Putamen (tissue), 1 donor: ENCODE data around the gene KIAA0753.
"Not testable (repeated sequence)": the region's sequence is repeated elsewhere in the genome, so short reads cannot be mapped to it uniquely, and the experiment has no call there.

Experiments
- DNase-seq: peaks from one replicate; pipeline ENCODE4 v3.0.0-alpha.2; 2016; ENCODE audit warnings: low spot score

KIAA0753 gene

GRCh38 chr17:6668727-6669425 is 28.4 kb upstream of the KIAA0753 start:
- no peak for DNase-seq

- no peak for DNase-seq
Observed at GRCh38 chr17:6668219-6668618, 27.7 kb upstream of the KIAA0753 start.

DNA sequence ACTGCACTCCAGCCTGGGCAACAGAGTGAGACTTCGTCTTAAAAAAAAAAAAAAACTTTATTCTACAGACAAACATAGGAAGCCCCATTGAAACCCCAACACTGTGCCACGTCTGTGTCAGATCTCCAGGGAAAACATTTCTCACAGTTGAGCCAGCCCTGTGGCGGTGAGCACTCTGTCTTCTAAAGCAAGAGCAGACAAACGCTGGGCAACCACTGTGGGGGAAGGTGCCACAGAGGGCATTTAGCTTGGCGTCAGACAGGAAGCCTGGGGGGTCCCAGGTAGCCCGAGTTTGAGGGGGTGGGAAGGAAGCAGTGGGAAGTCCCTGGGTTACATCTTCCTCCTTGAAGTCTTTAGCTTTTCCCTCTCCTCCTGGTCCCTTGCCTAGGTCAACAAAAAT is 27.0 kb upstream of the KIAA0753 start:
- DNase-seq, result no peak

GRCh38 chr17:6666557-6666956 is 26.0 kb upstream of the KIAA0753 start:
- no peak for DNase-seq

DNA sequence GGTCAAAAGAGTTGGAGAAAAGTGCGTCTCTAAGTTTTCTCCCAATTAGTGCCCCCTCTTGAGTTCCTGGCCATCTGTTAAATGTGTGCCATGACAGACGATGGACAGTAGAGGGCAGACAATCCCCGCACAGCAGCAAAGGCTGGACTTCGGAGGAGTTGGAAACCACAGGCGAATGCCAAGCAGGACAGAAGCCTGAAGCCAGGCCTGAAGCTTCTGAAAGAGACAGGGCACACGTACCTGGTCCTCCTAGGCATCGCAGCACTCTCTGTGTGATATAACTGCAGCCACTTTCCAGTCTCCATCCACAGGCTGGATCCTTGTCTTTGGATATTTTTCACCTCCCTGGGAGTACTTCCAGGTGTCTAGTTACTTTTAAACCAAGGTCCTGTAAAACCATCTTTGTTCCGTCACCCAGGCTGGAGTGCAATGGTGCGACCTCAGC is 25.6 kb upstream of the KIAA0753 start:
- peak; percentile 70 for DNase-seq

GRCh38 chr17:6663200-6663599 is 22.7 kb upstream of the KIAA0753 start:
- not testable (repeated sequence) for DNase-seq

- DNase-seq, result no peak
Observed at GRCh38 chr17:6661464-6661848, 20.9 kb upstream of the KIAA0753 start.

GRCh38 chr17:6660805-6661463 is 20.4 kb upstream of the KIAA0753 start:
- no peak for DNase-seq

GRCh38 chr17:6660101-6660500 is 19.6 kb upstream of the KIAA0753 start:
- no peak for DNase-seq

DNA sequence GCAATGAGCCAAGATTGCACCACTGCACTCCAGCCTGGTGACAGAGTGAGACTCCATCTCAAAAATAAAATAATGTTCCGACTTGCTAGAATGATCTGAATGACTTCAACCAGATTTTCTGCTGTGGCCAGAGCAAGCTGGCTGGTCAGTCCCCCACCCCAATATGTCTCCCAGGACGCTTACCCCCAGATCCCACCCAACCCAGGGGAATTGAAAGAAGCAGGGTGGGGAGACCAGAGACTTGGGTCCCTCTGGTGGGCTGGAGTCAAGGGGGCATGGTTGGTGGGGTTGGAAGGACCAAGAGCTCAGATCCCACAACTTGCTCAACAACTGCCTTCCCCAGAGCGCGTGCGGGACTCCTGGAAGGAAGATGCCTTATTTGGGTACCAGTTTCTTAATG is 17.9 kb upstream of the KIAA0753 start:
- DNase-seq, result not testable (repeated sequence)

DNA sequence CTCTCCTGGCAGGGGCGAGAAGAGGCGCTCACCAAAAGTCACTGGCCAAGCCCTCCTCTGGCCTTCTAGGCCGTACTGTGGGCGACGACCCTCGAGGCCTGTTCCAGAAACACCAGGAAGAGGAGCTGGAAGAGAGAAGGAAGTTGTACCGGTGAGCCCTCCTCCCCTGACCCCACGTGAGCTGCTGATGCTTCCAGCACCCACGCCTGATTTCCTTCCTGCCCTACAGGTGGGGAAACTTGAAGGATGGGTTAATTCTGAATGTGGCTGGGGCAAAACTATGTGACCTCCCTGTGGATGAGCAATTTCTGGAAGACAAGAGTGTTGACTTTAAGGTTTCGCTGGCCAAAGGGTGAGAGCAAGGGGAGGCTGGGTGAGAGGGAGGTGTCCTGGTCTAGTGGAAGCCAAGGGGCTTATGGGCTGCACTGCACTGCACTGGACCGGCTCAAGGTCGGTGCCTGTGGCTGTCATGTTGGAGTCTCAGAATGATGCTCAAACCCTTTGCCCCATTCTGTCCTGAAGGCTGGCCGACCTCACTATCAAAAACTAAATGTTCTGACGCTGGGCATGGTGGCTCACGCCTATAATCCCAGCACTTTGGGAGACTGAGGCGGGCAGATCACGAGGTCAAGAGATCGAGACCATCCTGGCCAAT is 17.2 kb upstream of the KIAA0753 start:
- no peak for DNase-seq

DNA sequence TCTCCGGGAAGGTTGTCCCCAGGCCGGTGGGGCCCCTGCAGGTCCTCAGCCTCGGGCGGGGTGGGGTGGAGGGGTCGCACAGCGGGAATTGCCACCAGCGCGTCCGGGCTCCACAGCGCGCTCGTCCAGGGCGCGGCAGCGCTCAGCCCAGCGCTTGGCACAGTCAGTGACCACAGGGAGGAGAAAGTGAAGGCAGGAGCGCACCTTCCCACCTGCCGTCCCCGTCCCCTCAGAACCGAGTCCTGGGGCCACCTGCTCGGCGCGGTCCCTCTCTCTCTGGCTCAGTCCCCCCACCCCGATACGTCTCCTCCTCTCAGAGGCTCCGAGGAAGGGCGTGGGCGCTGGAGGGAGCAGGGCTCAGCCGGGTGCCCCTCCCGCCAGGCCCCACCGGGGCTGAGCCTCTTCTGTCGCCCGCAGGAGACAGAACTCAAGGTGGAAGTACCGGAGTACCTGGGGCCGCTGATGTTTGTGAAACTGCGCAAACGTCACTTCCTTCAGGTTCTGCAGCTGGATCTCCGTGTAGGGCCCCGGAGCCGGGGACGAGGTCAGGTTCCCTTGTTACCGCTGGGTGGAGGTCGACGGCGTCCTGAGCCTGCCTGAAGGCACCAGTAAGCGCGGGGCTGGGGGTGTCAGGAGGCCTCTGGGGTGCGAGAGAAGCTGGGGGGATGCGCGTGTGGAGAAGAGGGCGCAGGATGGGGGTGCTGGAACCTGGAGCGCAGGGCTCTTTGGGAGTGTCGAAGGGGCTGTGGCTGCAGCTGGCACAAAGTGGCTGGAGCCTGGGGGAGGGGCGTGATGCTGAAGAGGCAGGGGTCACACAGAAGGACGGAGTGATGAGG is 16.5 kb upstream of the KIAA0753 start:
- not testable (repeated sequence) for DNase-seq

DNA sequence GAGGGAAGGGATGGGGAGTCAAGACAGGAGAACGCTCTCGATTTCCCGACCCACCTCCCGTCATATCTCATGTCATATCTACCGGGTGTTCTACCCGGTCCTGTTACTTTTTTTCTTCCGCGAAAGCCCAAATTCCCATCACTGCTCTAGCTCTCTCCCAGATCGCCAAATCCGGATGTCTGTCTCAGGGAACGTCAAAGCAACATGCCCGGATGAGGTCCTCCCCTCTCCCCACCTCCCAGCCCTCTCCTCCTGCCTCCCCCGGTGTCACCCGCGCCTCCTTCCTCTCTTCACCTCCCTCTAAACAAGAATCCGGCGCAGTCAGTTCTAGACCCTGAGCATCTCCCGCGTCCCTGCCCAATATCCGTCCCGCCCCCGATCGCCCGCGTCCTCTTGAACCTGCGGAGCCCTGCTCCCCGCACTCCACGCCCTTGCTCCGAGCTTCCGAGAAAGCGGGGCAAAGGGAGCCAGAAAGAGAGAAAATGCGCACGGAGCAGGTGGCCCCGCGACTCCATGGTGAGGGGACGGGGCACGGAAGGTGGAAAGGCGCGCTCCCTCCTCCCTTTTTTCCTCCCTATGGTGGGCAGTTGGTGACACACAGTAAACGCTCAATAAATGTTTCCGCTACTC is 15.3 kb upstream of the KIAA0753 start:
- not testable (repeated sequence) for DNase-seq

DNA sequence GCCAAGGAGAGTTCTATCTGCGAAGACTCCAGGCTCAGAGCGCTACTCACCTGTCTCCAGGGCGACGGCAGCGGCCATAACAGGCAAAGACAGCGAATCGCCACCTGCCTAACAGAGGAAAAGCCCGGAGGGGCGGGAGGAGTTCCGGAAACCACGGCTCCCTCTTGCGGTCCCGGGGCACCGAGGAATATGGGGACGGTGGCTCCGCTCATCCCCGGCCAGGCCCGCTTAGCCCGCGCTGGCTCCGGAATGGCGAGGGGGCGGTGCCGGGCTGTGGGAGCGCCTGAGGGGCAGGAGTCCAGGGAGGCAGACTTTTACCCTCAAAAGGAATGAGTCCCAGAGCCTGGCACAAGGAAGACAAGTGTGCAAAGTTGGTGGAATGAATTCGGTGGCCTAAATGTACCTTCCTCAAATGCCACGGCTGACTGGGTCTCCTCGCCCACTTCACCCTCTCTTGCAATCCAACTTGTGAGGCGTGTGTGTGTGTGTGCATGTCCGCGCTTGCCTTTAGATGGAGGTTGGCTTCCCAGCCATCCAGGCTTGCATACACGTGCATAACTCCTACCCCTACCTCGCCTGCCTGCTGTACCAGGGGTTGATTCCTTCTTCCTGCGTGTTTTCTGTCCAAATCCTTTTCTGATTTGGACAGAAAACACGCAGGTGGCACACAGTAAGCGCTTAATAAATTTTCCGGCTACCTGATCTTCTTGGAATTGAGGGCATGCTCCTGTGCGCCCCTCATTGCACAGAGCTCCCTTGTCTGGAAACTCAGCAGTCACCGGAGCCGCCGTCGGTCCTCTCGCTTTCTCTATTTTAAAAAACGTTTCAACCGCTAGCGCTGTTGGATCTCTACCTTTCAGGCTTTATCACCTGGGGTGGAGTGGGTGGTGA is 14.6 kb upstream of the KIAA0753 start:
- DNase-seq, result no peak

- DNase-seq, result no peak
Observed at GRCh38 chr17:6651919-6652452, 11.5 kb upstream of the KIAA0753 start.

- DNase-seq, result peak; percentile 88
Observed at GRCh38 chr17:6651354-6651918, 10.9 kb upstream of the KIAA0753 start, which contains the start of the genes C17orf100 and MED31. Gene C17orf100 (plus strand): TSS chr17:6651762. CDS start chr17:6651914, 152 bp downstream. Gene MED31 (minus strand): TSS chr17:6651605. CDS start chr17:6651528, 77 bp downstream.

GRCh38 chr17:6648181-6648580 is 7.7 kb upstream of the KIAA0753 start:
- no peak for DNase-seq

DNA sequence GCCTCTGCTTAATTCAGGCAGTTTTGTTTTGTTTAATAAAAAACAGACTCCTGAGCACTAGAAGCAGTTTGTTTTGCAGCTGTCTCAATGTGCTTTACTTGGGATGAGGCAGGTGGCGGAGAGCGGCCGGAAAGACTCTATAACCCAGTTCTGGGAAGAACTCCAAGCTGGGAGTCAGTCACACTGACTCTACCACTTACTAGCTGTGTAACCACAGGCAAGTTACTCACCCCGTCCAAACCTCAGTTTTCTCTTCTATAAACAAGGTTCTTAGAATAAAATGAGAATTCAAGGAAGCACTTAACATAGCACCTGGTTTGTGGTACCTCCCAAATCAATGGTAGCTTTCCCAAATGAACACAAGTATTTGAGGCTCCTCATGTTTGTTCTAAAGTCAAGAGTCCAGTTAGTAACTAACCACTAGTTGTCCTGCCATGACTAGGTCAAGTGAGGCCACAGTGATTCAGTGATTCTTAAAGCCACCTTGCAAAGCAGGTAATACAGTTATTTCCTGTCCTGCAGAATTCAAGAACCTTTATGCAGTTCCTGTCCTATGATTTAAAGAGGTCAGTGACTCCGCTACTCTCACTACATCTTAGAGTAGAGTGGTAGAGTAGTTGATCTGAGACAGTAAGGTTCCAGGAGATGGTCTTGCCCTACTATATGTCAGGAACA is 3.1 kb upstream of the KIAA0753 start:
- DNase-seq, result no peak

DNA sequence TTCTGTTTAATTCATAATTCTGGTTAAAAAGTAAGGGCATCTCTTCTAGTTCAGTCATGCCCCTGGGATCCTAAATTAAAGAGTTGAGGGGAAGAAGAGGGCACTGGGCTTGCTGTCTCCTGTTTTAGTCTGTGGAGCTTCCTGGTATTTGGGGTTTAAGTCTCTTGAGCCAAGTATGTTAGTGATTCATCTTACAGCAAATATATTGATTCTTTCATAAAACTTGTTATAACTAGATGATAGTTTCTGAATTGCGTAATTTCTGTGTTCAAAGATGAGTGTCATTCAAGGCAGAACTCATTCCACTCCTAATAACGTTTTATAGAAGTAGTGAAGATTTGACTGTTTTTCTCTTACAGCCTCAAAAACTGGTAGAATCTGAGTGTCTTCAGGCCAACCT is 2.1 kb upstream of the KIAA0753 start:
- DNase-seq, result no peak
